HCT116 (cell line): Measurements from ENCODE around the gene RPTOR. TPM values are rescaled to one million over a fixed set of nuclear protein-coding genes. Genes with fewer than 3 reads are reported as not detected.

Source experiments
- ATAC-seq: fragments of 200-7000 bp; cut with Tn5 transposase; 2 replicates; pipeline ENCODE4 v1.9.1; 2020; ENCODE audit warnings: mild to moderate bottlenecking, moderate library complexity
- BruUV-seq: library from RNA; stranded (reverse); fragments of 400-500 nt; replicated peaks from 2 replicates; lab custom pipeline; 2021; lab: Mats Ljungman, UMichigan
- CTCF ChIA-PET: fragments of 300-600 bp; sonication (Branson Sonifier 250); formaldehyde crosslinking; loops from one replicate; lab custom pipeline; 2021; ENCODE audit warnings: antibody characterized with exemption; lab: Charles Lee
- POLR2A ChIA-PET: fragments of 300-600, 350-600 bp; sonication (Branson Sonifier 250); formaldehyde crosslinking; loops from one replicate; lab custom pipeline; 2021; ENCODE audit warnings: antibody characterized with exemption; lab: Charles Lee
- RAD21 ChIA-PET, 2 experiments: fragments of 300-600 bp; sonication (Branson Sonifier 250); formaldehyde crosslinking; loops; one replicate each; lab custom pipeline; 2023; ENCODE audit warnings: low total read pairs in 2 of 2; ENCODE audit not compliant: uncharacterized antibody in 2 of 2, unreplicated experiment in 2 of 2, low non-redundant PET in 1 of 2; lab: Charles Lee
- DNase-seq: peaks from one replicate; pipeline ENCODE4 v3.0.0-alpha.2; 2010; ENCODE audit warnings: low read depth, low spot score
- H2AFZ ChIP-seq: fragments of 200-600 bp; shearing (Covaris generic), sonication (generic); 2 replicates; pipeline ENCODE4 v1.6.1; 2017; ENCODE audit warnings: low read depth, mixed run types, mixed read lengths, antibody characterized with exemption, low read length; ENCODE audit not compliant: poor library complexity, severe bottlenecking
- H3K27ac ChIP-seq: 2 replicates; pipeline ENCODE4 v1.5.1; 2012; ENCODE audit warnings: low read depth, low read length
- H3K27me3 ChIP-seq: fragments of 200-600 bp; sonication (generic); 2 replicates; pipeline ENCODE4 v1.6.1; 2016; ENCODE audit warnings: mixed run types, low read length, mixed read lengths; ENCODE audit not compliant: insufficient read depth
- H3K36me3 ChIP-seq, 2 experiments: fragments of 200-500 bp in 1 of 2; fragments of 200-600 bp in 1 of 2; sonication (Bioruptor generic) in 1 of 2; sonication (generic) in 1 of 2; 2 replicates each; pipeline versions ENCODE4 v1.5.1 to v1.6.1; 2014 to 2016; ENCODE audit warnings: low read length in 2 of 2, inconsistent platforms in 1 of 2, mixed read lengths in 1 of 2, mixed run types in 1 of 2; ENCODE audit not compliant: insufficient read depth in 2 of 2, control insufficient read depth in 1 of 2
- H3K4me1 ChIP-seq, 2 experiments: fragments of 200-600 bp in 1 of 2; sonication (generic) in 1 of 2; 2 replicates each; pipeline versions ENCODE4 v1.5.1 to v1.6.1; 2012 to 2017; ENCODE audit warnings: low read length in 2 of 2, inconsistent platforms in 1 of 2, mild to moderate bottlenecking in 1 of 2, mixed read lengths in 1 of 2, mixed run types in 1 of 2, moderate library complexity in 1 of 2; ENCODE audit not compliant: insufficient read depth in 2 of 2, control insufficient read depth in 1 of 2
- H3K4me2 ChIP-seq: fragments of 200-600 bp; sonication (generic); 2 replicates; pipeline ENCODE4 v1.6.1; 2017; ENCODE audit warnings: mixed run types, low read length, mixed read lengths
- H3K4me3 ChIP-seq, 2 experiments: fragments of 200-600 bp in 1 of 2; sonication (generic) in 1 of 2; replicated peaks in 1 of 2; 2 replicates each; pipeline ENCODE4 v1.5.1; 2011 to 2016; ENCODE audit warnings: low read length in 2 of 2, control low read depth in 1 of 2, low read depth in 1 of 2, mild to moderate bottlenecking in 1 of 2, mixed read lengths in 1 of 2, mixed run types in 1 of 2
- H3K79me2 ChIP-seq: fragments of 200-600 bp; sonication (generic); 2 replicates; pipeline ENCODE4 v1.6.1; 2017; ENCODE audit warnings: mild to moderate bottlenecking, mixed run types, low read length, moderate library complexity, mixed read lengths; ENCODE audit not compliant: insufficient read depth
- H3K9ac ChIP-seq: fragments of 200-600 bp; sonication (generic); 2 replicates; pipeline ENCODE4 v1.6.1; 2016; ENCODE audit warnings: low read length, mixed read lengths
- H3K9me2 ChIP-seq: fragments of 200-600 bp; sonication (generic), shearing (Covaris generic); 2 replicates; pipeline ENCODE4 v1.6.1; 2017; ENCODE audit warnings: mixed run types, mild to moderate bottlenecking, moderate library complexity; ENCODE audit not compliant: insufficient read depth
- H3K9me3 ChIP-seq, 2 experiments: fragments of 200-500 bp in 1 of 2; fragments of 200-600 bp in 1 of 2; sonication (Bioruptor generic) in 1 of 2; sonication (generic) in 1 of 2; 2 replicates each; pipeline ENCODE4 v1.6.1; 2014 to 2017; ENCODE audit warnings: low read length in 2 of 2, mixed read lengths in 2 of 2, inconsistent platforms in 1 of 2, low read depth in 1 of 2, mild to moderate bottlenecking in 1 of 2, mixed run types in 1 of 2, moderate library complexity in 1 of 2; ENCODE audit not compliant: control insufficient read depth in 1 of 2, insufficient read depth in 1 of 2
- H4K20me1 ChIP-seq: fragments of 200-600 bp; sonication (generic), shearing (Covaris generic); 2 replicates; pipeline ENCODE4 v1.6.1; 2017; ENCODE audit warnings: mixed run types, mild to moderate bottlenecking, moderate library complexity; ENCODE audit not compliant: insufficient read depth
- ATF3 ChIP-seq: IDR thresholded peaks from 2 replicates; pipeline ENCODE4 v1.6.1; 2012
- CBX3 ChIP-seq: IDR thresholded peaks from 2 replicates; pipeline ENCODE4 v1.6.1; 2012; ENCODE audit warnings: low read depth
- CTCF ChIP-seq, 3 experiments: fragments of 200-600 bp in 1 of 3; sonication (generic) in 1 of 3; IDR thresholded peaks in 2 of 3; conservative IDR thresholded peaks in 1 of 3; 2 replicates each; pipeline ENCODE4 v1.5.1; 2012 to 2017; ENCODE audit warnings: low read depth in 2 of 3, low read length in 2 of 3, antibody characterized with exemption in 1 of 3, borderline replicate concordance in 1 of 3, control low read depth in 1 of 3, mild to moderate bottlenecking in 1 of 3, mixed read lengths in 1 of 3, mixed run types in 1 of 3, moderate library complexity in 1 of 3; ENCODE audit not compliant: insufficient read depth in 1 of 3
- EGR1 ChIP-seq: IDR thresholded peaks from 2 replicates; pipeline ENCODE4 v1.6.1; 2012; ENCODE audit warnings: low read depth
- EZH2 ChIP-seq: fragments of 200-600 bp; sonication (generic); IDR thresholded peaks from 2 replicates; pipeline ENCODE4 v1.6.1; 2017; ENCODE audit warnings: antibody characterized with exemption, mixed run types
- FOSL1 ChIP-seq: IDR thresholded peaks from 2 replicates; pipeline ENCODE4 v1.6.1; 2012; ENCODE audit warnings: low read depth
- POLR2A ChIP-seq: IDR thresholded peaks from 2 replicates; pipeline ENCODE4 v1.7.0; 2011; ENCODE audit warnings: borderline replicate concordance; ENCODE audit not compliant: insufficient read depth, insufficient read length; ENCODE audit errors: extremely low read depth
- REST ChIP-seq: IDR thresholded peaks from 2 replicates; pipeline ENCODE4 v1.6.1; 2012; ENCODE audit warnings: low read depth
- SIN3A ChIP-seq: IDR thresholded peaks from 2 replicates; pipeline ENCODE4 v1.6.1; 2012; ENCODE audit warnings: low read depth
- SP1 ChIP-seq: IDR thresholded peaks from 2 replicates; pipeline ENCODE4 v1.6.1; 2012; ENCODE audit warnings: low read depth
- SRF ChIP-seq: IDR thresholded peaks from 2 replicates; pipeline ENCODE4 v1.6.1; 2012; ENCODE audit warnings: low read depth
- TCF7L2 ChIP-seq: IDR thresholded peaks from 2 replicates; pipeline ENCODE4 v1.7.0; 2011; ENCODE audit warnings: borderline replicate concordance, inconsistent platforms; ENCODE audit not compliant: insufficient read depth, insufficient read length; ENCODE audit errors: extremely low read depth
- ZFX ChIP-seq: fragments of 450-650 bp; IDR thresholded peaks from 2 replicates; pipeline ENCODE4 v1.6.1; 2017
- ZNF274 ChIP-seq: fragments of 200-500 bp; sonication (Bioruptor generic); IDR thresholded peaks from 2 replicates; pipeline ENCODE4 v1.6.1; 2014; ENCODE audit warnings: mild to moderate bottlenecking, low read depth, low read length, inconsistent platforms
- intact Hi-C: fragments of 100-400 bp; cut with micrococcal nuclease; formaldehyde crosslinking; loops from 2 replicates; pipeline ENCODE4 v1.10.0; 2022
- total RNA-seq: library from RNA; stranded (reverse); gene quantifications from one replicate; pipeline ENCODE4 v1.2.1, GENCODE V29; 2021; ENCODE audit not compliant: unreplicated experiment

The RPTOR gene
- total RNA-seq, 1 experiment from 2014 or later: 69.5 TPM

GRCh38 chr17:80768389-80768788 is 223.8 kb downstream of the RPTOR start:
- Histone ChIP-seq H3K9ac (no peak overlapping the region), H3K27me3 (no peaks in the 10 kb centered on the region), H3K79me2 (0 out of 2 replicates have a peak, but pooled peaks cover 4% of the 10 kb centered on the region), H3K4me1 (no peaks in the 10 kb centered on the region), H3K4me2 (no peak overlapping the region), H3K9me3 (no peaks in the 10 kb centered on the region), H2AFZ (no peak overlapping the region), H3K36me3 (no peaks in the 10 kb centered on the region), H3K4me3 (no peak overlapping the region), H3K27ac (no peak overlapping the region), H4K20me1 (no peaks in the 10 kb centered on the region), H3K9me2 (no peaks in the 10 kb centered on the region)
- ChIA-PET POLR2A (no interaction called here), CTCF (interaction anchor here (0.6 kb wide), 1 partner anchor 9 kb away, joined by 3 read pairs; no protein-coding TSS in a partner anchor), RAD21 (no interaction called here)
- BruUV-seq: no TSS peak
- TF ChIP-seq ATF3: no peak
- no peak for TF ChIP-seq ZFX
- TF ChIP-seq REST: no peak
- TF ChIP-seq SIN3A: no peak
- TF ChIP-seq POLR2A: no peak
- no peak for TF ChIP-seq CTCF (IDR thresholded peaks at IDR 0.05 in 2 of 3, conservative IDR thresholded peaks at IDR 0.05 in 1 of 3; ENCODE audit: borderline replicate concordance in 1 of 3, insufficient read depth in 1 of 3, low read depth in 2 of 3, low read length in 2 of 3)
- no peak for TF ChIP-seq ZNF274
- TF ChIP-seq CBX3: no peak
- TF ChIP-seq EGR1: no peak
- no peak for TF ChIP-seq FOSL1
- TF ChIP-seq TCF7L2: no peak
- no peak for TF ChIP-seq EZH2
- no peak for TF ChIP-seq SP1
- no peak for TF ChIP-seq SRF
- ATAC-seq: no peak
- intact Hi-C loops: no loop called here
- no peak for DNase-seq
